ENCODE measurements around the gene RXFP3. TPM values are rescaled to one million over a fixed set of nuclear protein-coding genes. Genes with fewer than 3 reads are reported as not detected.
"Not testable (repeated sequence)": the region's sequence is repeated elsewhere in the genome, so short reads cannot be mapped to it uniquely, and the experiment has no call there.

The RXFP3 gene
- total RNA-seq, 1 donor from 2014 or later: not detected

DNA sequence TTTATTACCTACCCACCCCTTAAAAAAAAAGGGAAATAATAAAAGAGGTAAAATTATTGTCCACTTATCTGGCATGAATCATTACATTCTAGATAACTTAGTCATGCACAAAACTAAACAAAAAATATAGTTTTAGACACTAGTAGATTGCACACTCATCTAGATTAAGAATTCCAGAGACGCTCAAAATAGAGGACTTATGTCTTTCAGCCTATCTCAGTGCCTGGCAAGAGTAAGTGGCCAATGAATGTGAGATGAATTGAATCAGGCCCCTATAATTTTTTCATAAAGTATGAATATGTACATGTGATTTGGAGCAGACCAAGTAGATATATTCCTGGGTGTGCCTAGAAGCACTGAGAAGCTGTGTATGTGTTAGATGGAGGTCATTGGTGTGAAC lies 2.0 kb upstream of the RXFP3 start:
- DNase-seq (ENCODE audit: extremely low read depth, low read depth, low spot score): no peak

DNA sequence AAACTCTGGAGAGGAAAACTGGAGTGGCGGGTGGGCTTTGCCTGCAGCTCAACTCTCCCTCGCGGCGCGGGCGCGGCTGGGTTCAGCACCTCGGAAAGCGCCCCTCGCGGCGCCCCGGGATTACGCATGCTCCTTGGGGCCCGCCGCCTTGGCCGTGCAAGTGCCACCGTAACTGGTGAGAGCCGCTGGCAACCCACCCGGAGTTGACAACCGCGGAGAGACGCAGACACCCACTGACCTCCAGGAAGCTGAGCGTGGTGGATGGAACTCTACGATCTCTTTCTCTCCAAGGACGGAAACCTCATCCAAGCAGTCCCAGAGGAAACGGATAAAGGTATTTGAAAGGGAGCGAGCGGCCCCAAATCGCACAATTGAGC lies 194 bp upstream of the RXFP3 start:
- DNase-seq (ENCODE audit: extremely low read depth, low read depth, low spot score): no peak

DNA sequence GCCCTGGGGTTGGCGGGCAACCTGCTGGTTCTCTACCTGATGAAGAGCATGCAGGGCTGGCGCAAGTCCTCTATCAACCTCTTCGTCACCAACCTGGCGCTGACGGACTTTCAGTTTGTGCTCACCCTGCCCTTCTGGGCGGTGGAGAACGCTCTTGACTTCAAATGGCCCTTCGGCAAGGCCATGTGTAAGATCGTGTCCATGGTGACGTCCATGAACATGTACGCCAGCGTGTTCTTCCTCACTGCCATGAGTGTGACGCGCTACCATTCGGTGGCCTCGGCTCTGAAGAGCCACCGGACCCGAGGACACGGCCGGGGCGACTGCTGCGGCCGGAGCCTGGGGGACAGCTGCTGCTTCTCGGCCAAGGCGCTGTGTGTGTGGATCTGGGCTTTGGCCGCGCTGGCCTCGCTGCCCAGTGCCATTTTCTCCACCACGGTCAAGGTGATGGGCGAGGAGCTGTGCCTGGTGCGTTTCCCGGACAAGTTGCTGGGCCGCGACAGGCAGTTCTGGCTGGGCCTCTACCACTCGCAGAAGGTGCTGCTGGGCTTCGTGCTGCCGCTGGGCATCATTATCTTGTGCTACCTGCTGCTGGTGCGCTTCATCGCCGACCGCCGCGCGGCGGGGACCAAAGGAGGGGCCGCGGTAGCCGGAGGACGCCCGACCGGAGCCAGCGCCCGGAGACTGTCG lies 976 bp downstream of the RXFP3 start:
- DNase-seq (ENCODE audit: extremely low read depth, low read depth, low spot score): no peak

GRCh38 chr5:33937707-33938506 lies 1.7 kb downstream of the RXFP3 start:
- DNase-seq (ENCODE audit: extremely low read depth, low read depth, low spot score): no peak

GRCh38 chr5:33938507-33938796 lies 2.3 kb downstream of the RXFP3 start:
- no peak for DNase-seq (ENCODE audit: extremely low read depth, low read depth, low spot score)

DNA sequence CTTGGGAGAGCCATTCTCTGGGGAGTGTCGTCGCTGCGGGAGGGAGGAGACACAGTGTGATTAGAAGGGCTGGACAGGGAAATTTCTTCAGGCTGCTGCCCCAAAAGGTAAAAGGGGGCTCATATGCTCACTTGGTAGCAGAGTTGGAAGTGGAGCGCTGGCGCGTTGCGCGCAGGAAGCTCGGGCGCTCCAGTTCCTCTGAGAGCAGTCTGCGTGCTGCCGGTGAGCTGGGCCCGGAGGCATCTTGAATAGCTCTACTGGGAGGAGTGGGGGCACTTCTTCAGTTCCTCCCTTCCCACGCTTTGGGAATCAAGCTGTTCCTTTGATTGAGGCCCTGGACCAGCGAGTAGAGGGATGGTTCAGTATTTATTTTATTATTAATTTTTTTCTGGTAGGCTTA lies 2.7 kb downstream of the RXFP3 start:
- DNase-seq (ENCODE audit: extremely low read depth, low read depth, low spot score): no peak

DNA sequence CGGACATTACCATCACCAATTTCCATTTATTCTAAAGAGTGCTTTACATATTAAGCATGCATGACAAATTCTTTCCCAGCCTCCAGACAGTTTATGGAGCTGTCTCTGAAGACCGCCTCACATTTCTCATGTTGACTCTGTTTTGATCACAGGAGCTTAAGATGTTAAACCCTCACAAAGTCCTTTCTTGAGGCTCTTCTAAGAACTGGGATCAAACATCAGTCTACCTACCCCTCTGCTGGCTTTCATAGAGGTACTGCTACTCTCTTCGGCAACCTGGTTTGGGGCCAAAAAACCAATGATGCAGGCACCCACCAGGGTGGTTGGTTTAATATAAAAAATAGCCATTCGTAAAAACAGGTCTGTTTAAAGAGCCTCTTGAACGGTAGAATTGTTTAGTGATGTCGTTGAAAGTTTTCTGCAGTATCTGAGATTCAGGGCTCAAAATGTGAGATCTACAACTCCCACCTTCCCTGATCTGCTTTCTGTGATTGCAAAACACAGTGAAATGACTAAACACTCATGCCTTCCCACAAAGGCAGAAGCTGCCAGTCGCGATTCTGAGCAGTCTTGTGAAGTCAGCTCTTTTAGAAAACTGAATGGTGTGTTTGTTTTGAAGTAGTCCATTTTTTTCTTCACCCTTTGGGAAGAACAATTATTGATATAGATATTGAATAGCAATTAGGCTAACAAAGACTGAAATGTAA lies 3.5 kb downstream of the RXFP3 start:
- DNase-seq (ENCODE audit: extremely low read depth, low read depth, low spot score): no peak

GRCh38 chr5:33941090-33941489 lies 4.9 kb downstream of the RXFP3 start:
- no peak for DNase-seq (ENCODE audit: extremely low read depth, low read depth, low spot score)

DNA sequence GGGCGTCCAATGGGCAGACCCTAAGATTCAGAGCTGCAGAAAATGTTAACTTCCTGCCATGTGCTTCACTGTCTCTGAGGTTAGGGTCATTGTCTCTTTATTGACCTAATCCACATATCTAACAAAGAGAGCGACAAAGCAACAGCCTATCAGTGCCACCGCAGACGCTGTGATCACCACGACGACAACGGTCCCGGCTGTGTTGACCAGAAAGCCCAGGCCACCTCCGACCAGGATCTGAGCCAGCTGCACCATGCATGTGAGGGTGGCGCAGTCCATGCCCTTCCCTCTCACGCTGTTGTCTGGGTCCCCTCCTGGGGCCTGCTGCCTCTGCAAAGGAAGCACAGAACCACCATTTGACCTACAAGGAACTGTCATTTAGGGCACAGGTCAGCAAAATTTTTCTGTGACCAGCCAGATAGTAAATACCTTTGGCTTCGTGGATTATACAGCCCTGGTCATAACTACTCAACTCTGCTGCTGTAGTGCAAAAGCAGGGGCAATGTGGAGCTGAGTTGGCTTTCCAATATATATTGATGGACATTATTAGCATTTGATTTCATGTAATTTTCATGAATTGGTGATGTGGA lies 8.5 kb downstream of the RXFP3 start:
- no peak for DNase-seq (ENCODE audit: extremely low read depth, low read depth, low spot score)

- not testable (repeated sequence) for DNase-seq (ENCODE audit: extremely low read depth, low read depth, low spot score)
These were observed 16.0 kb downstream of the RXFP3 start for GRCh38 chr5:33952175-33952574.

DNA sequence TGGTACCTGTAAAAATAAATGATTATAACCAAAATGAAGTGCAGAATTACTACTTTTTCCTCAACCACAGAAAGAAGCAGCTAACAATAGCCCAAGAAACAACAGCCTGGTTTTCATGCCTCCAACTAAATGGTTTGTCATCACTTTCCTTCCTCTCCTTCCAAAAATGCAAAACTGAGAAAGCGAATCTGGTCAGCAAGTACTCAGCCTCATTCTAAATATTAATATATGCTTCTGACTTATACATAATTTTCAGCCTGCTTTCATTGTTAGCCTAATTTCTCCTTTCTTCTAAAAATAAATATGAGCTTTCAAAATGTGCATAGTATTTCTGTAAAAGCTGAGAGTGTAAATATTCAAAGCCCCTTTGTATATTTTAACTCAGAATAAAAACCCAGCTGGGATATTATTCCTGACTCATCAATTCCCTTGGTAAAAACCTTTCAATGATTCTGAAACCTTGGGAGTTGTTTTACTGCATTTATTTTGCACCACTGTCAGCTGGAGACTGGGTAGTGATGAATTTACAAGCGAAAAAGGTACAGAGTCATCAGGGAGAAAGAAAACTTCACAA lies 21.5 kb downstream of the RXFP3 start:
- no peak for DNase-seq (ENCODE audit: extremely low read depth, low read depth, low spot score)

DNA sequence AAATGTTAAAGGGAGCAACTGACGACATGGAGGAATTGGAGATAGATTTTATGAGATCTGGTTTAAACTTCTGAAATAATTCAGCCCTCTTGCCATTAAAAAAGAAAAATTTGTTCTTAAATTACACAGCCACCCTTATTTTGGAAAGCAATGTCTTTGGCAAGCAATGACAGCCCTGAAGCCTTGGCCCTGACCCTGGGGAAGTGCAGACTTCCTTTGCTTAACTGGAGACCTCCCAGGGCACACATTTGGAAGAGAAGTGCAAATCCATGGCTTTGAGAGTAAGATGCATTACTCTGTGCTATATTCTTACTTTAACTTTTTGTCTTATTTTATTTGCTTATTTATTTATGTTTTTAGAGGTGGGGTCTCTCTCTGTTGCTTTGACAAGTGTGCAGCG lies 22.0 kb downstream of the RXFP3 start:
- no peak for DNase-seq (ENCODE audit: extremely low read depth, low read depth, low spot score)

- DNase-seq (ENCODE audit: extremely low read depth, low read depth, low spot score): no peak
These were observed 28.0 kb downstream of the RXFP3 start for GRCh38 chr5:33964132-33964700.

DNA sequence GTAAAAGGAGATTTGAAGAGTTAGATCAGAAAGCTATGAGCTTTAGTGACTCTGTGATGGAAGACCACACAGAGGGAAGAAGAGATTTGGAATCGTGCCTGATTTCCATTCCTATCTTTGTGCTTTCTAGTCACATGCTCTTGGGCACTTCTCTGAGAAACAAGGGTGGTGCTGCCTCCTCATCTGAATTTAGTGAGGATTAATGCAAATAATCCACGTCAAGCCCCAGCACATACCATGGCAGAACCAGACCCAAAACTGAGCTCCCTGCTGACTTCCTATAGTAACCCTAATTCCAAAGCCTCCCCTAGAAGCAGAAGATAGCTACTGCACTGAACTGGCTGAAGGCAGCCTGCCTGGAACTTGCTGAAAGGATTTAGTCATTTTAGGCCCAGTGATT lies 30.6 kb downstream of the RXFP3 start:
- DNase-seq (ENCODE audit: extremely low read depth, low read depth, low spot score): no peak

DNA sequence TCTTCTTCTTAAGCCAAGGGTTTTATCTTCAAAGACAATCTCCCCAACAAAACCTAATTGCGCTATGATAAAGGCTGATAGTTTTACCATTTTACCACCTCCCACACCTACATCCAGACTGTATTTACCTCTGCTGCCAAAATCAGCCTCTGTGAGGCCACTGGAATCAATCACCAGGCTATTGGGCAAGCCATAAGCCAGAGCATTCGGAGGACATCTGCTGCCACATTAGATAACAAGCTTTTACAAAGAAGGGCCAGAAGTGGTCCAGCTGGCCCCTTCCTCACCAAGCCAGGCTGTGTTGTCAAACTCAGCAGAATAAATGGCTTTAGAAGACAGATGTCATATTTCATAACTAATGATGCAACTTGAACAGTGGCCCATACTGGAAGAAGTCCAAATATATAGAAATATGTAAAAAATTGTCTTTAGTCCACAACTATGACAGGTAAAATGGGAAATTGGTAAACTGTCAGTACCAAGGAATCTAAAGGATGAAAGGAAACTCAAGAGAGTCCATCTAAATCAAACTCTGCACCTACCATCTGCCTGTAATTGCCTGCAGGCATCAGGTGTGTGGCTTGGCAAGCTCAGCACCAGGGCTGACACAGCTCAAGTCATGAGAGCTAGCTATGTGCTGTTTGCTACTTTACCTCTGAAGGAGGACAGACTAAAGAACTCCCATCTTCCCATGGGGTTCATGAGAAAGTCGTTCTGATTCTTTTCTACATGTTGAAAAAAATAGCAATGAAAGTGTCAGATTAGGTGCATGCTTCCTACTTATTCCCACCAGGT lies 32.2 kb downstream of the RXFP3 start:
- DNase-seq (ENCODE audit: extremely low read depth, low read depth, low spot score): no peak

GRCh38 chr5:33969572-33970452 lies 33.6 kb downstream of the RXFP3 start:
- peak; percentile 3 for DNase-seq (ENCODE audit: extremely low read depth, low read depth, low spot score)

DNA sequence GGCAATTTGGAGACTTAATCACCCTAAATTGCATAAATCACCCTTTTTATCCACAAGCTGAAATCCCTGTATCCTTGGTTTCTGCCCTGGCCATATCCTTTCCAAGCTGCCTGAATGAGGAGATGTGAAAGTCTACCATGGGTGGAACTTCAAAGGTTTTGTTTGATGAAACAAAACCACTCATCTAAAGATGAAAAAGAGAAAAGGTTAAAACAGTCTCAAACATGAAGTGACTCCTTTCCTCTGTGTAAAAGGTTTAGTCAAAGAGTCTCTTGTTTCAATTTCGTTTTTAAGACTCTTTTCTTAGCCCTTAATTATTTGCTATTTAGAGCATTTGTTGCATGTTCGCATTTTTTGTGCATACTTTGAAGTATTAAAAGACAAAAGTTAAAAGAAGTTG lies 37.1 kb downstream of the RXFP3 start:
- DNase-seq (ENCODE audit: extremely low read depth, low read depth, low spot score): no peak

DNA sequence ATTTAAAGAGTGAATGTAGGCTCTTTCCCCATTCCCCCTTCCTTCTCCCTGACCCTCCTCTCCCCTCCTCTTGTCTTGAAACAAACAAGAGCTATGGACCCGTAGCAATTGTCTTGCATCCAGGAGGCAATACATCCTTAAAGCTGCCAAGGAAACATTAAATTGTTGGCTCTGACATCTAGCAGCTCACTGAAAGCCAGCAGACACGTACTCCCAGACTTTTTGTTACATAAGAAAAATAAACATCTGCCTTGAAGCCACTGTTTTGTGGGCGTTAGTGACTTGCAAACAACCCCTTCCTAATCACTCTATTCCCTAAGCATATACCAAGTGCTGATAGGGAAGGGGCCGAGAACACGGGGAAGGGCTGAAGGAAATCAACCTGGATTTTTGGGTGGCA lies 39.7 kb downstream of the RXFP3 start:
- no peak for DNase-seq (ENCODE audit: extremely low read depth, low read depth, low spot score)

- DNase-seq (ENCODE audit: extremely low read depth, low read depth, low spot score): no peak
These were observed 40.1 kb downstream of the RXFP3 start for GRCh38 chr5:33976307-33976706.

Measured in glomerular endothelial cell (primary cell).